ENCODE results near the gene MYH9.

DNA sequence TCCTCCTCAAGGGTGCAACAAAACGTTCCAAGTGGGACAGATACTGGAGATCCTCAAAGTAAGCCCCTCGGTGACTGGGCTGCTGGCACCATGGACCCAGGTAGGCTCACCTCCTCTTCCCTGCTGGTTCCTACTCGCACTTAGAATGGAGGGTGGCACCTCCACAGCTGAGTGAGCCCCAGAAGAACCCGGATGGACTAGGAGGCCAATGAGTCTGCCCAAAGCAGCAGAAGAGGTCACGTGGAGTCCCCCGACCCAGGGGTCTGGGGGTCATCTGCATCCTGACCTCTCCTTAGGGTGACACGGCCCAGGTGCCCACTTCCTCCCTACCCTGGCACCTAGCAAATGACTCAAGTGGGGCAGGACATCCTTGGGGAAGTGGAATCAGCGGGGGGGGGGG, 130.5 kb downstream of the MYH9 start:
- TF ChIP-seq, protein P1, sequence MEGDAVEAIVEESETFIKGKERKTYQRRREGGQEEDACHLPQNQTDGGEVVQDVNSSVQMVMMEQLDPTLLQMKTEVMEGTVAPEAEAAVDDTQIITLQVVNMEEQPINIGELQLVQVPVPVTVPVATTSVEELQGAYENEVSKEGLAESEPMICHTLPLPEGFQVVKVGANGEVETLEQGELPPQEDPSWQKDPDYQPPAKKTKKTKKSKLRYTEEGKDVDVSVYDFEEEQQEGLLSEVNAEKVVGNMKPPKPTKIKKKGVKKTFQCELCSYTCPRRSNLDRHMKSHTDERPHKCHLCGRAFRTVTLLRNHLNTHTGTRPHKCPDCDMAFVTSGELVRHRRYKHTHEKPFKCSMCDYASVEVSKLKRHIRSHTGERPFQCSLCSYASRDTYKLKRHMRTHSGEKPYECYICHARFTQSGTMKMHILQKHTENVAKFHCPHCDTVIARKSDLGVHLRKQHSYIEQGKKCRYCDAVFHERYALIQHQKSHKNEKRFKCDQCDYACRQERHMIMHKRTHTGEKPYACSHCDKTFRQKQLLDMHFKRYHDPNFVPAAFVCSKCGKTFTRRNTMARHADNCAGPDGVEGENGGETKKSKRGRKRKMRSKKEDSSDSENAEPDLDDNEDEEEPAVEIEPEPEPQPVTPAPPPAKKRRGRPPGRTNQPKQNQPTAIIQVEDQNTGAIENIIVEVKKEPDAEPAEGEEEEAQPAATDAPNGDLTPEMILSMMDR (conservative IDR thresholded peaks at IDR 0.05) = no peak
- TF ChIP-seq ZFX (IDR thresholded peaks at IDR 0.05) = no peak
